Mesenteric fat pad (tissue), 1 donor: Measurements from ENCODE around the gene TTC39C. TPM values are rescaled to one million over a fixed set of nuclear protein-coding genes. Genes with fewer than 3 reads are reported as not detected.
"Not testable (repeated sequence)": the region's sequence is repeated elsewhere in the genome, so short reads cannot be mapped to it uniquely, and the experiment has no call there.

ENCODE experiments used
- DNase-seq: peaks from one replicate; pipeline ENCODE4 v3.0.0-alpha.2; 2020; ENCODE audit warnings: low spot score
- total RNA-seq: library from RNA; stranded (reverse); fragmentation: NEBNext Ultra II Directional; extraction: Animal tissue kit (Norgen Biotek cat#: 25700); gene quantifications from one replicate; pipeline ENCODE4 v1.2.1, GENCODE V29; 2021
- donor health status: DM: yes; HTN: yes; CAD: no.

Gene TTC39C
- total RNA-seq, 1 donor from 2014 or later = 46.7 TPM

DNA sequence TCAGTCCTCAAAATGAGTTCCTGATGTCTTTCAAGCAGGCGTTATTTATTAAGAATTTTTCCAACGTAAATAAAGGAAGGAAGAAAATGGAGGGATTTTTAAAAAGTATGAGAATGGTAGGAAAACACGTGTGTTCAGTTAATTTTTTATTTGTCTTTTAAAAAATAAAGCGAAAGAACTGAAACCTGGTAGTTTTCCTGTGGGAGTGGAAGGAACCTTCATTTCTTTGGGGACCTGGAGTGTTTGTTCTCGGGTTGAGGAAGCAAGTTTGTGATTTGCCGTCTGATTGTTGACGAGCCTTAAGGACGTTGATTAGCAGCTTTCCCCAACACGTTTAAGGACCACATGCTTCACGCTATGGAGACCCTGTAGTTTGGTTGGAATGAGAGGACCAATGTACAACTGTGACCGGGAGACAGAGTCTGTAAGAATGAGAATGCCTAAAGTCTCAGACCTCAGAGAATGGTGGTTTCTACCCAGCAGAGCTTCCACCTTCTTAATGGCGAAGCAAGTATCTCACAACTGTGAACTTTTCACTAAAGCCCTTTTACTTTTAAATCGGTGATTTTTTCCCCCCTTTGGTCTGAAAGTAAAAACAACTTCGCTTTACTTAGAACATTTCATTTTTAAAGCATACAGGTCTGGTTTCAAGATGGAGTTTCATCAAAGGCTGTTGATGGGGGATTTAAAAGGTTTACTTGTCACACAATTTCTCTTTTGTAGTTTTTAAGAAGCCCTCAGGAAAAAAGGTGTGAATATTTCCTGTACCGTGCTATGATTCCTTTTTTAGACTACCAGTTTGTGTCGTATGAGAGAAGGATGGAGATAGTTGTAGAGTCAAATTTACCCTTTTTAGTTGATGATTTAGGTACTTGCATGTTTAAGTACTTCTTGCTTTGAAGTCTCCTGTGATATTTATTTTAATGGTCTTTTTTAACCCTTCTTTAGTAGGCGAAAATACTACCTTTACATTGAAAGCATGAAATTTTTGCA lies 1.4 kb downstream of the TTC39C start:
- no peak for DNase-seq

DNA sequence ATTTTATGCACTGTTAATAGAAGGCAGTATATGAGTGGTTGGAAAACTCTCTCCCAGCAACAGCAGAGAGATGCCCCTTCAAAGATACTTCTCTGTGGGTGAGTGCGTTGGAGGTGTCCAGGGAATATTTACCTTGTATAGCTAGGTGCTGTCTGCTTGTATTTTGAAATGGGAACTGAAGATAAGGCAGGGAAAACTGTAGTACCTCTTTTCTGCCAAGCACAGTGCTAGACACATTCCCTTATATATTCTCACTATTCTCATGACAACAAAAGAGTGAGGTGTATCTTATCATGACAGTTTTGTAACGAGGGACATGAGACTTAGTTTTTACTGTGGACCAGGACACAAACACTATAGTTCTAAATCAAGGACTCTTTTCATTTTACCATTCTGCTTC lies 2.1 kb downstream of the TTC39C start:
- DNase-seq = no peak

DNA sequence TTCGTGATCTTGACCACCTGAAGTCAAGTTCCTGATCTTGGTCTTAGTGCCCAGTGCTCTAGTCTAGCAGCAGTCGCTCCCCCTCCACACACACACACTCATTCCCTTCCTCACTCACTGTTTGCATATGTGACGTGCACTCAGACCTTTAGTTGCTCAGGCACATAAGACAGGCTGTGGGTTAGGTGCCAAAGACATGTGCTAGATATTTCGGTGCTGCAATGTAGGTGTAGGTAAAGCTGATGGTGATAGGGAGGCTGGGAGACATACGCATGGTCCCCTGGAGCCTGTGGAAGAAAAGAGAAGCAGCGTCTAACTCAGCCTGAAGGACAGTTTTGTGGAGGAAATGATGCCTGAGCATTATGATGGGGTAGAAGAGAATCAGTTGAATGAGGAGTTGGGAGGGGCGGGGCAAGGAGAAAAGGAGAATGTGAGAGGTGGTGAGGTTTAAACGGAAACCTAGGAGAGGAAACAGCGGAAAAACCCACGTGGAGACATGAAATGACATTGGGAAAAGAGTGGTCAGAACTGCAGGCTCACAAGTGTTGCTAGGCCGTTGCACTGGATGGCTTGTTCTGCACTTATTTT lies 3.8 kb downstream of the TTC39C start:
- no peak for DNase-seq

DNA sequence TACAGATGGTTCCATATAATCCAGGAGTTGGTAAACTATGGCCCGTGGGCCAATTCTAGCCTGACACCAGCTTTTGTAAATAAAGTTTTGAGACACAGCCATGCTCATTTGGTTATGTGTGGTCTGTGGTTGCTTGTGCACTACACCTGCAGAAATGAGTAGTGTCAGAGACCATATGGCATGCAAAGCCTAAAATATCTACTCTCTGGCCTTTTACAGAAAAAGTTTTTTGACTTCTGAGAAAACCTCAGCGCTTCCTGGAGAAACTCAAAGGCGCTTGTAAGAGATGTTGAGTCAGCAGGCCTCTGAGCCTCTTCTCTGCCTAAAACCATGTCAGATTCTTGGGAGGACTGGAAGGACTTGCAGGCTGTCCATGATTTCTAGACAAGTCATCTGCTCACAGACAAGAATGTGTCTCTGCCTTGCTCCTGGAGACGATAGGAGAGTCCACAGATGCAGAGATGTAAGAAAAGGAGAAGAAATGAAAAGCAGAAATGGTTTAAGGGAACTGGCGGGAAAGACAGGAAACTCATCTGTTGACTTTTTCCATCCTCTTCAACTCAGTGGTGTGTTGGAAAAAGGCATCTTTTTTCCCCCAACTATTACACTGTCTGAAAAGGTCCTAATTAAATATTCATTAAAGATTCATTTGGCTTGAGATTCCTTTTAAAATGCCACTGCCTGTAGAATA lies 5.2 kb downstream of the TTC39C start:
- no peak for DNase-seq

DNA sequence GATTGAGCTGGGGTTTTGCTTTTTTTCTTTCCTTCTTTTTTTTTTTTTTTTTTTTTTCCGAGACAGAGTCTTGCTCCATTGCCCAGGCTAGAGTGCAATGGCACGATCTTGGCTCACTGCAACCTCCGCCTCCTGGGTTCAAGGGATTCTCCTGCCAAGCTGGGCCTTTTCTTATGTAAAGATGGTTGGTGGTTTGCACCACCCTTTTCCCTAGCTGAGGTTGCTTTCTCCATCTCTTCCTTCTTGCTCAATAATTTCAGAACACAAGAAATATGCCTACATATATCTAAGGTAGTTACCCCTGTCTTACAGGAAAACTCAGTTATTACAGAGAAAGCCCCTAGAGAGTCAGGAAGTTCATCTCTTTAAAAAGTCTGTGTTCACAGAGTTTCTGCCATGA lies 7.0 kb downstream of the TTC39C start:
- no peak for DNase-seq

DNA sequence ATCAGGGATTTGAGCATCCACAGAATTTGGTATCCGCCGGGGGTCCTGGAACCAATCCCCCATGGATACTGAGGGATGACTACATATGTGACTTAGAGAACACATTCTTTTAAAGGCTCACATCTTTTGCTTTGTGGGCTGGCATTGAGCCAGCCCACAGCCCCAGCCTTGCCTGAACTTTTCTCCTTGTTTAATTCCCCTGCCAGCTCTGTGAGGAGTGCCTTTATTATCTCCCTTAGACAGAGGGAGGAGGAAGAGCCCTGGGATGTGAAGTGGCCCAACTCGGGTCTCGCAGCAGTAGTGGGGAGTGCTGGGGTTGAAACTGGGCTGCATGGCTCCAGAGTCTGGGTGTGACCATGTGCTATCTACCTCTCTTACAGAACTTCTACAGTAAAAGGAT lies 7.6 kb downstream of the TTC39C start:
- no peak for DNase-seq

DNA sequence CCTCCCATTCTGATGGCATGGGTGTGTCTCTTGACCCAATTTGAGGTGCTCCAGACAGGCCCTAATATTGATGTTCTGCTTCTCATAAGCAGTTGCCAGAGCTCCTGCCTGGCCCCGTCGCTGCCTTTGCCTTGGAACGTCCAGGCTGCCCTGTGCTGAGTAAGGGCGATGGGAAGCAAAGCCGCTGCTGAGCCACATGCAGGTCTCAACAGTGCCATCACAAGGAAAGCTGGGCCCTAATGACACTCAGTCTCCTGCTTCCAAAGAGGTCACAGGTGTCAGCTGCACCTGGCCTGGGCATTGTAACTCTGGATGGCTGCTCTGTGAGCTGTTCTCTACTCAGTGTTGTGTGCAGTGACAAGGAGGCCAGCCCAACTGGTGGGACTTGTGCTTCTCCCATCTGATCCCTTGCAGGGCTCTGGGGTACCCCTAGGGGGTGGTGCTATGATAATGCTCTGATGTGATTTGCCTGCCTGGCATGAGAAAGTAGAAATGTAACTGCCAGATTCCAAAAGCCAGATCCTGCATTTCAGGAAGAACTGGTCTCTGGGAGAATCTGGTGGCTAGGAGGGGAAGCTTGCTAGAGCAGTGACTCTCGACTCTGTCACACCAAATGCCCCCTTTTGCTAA lies 8.7 kb downstream of the TTC39C start:
- DNase-seq = no peak

DNA sequence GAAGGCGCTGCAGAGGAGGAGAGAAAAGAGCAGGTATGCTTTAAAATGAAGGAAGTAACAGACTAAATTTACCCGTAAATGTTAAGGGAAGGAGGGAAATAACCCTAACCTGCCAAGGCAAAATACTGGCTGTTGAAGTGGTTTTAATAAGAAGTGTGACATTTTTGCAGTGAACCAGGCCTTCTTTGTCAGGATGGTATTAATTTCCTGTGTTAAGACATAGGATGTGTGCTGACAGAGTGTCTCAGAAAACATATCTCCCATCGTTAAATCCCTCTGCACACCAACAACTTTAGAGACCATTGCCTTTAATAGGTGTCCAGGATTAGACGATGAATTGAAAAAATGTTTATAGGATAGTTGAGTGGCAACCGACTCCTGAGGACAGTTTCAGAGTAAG lies 9.9 kb downstream of the TTC39C start:
- DNase-seq = no peak

DNA sequence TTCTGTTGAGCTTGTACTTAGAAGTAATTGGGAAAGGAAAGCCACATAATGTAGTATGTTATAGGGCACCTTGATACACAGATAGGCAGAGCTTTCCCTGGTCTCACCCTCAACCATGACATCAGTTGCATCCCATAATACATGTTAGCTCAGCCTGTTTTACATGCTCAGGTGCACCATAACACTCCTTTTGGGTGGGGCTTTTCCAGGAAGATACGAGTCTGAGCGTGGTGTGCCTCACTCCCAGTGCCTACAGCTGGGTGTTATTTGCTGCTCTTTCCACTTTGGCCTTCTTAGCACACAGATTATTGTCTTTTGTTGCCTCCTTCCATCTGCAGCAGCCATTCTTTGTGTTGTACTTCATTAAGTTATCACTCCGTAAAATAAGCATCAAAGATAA lies 11.9 kb downstream of the TTC39C start:
- no peak for DNase-seq

DNA sequence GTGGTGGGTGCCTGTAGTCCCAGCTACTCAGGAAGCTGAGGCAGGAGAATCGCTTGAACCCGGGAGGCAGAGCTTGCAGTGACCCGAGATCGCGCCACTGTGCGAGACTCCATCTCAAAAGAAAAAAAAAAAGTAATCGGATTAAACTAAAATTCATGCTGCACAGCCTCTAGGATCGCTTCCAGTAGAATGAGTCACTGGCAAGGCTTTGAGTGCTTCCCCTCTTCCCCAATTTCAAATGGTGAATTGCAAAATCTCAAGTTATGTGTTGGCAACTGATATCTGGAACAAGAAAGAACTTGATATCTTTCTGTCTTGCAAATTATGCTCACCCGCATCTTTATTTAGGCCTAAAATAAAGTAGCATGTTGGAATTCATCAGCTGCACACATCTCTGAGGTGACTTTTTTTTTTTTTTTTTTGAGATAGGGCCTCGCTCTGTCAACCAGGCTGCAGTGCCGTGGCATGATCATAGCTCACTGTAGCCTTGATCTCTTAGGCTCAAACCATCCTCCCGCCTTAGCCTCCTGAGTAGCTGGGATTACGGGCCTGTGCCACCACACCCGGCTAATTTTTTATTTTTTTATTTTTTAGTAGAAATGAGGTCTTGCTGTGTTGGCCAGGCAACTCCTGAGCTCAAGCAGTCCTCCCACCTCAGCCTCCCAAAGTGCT lies 12.7 kb downstream of the TTC39C start:
- DNase-seq = no peak

DNA sequence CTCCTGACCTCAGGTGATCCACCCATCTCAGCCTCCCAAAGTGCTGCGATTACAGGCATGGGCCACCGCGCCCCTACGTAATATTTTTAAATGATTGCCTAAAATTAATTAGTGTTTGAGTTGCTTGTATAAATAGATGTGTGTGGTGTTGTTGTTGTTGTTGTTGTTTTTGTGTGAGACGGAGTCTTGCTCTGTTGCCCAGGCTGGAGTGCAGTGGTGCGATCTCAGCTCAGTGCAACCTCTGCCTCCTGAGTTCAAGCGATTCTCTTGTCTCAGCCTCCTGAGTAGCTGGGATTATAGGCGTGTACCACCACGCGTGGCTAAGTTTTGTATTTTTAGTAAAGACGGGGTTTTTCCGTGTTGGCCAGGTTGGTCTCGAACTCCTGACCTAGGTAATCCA lies 14.4 kb downstream of the TTC39C start:
- not testable (repeated sequence) for DNase-seq

DNA sequence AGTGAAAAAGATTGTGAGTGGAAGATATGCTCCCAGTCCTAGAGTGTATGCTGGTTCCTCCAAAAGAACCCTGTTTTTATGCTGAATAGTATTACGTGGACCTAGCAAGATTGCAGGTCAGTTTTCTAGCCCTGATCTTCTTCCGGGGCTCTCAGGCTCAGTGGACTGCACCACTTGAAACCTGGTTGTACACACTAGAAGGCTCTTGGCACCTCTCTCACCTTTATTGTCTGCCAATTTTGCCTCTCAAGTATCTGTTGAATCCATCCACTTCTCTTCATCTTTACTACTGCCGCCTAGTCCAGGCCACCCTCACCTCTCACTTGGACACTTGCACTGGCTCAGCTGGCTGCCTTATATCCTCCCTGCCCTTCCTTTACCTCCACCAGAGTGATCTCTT lies 16.8 kb downstream of the TTC39C start:
- DNase-seq = no peak

DNA sequence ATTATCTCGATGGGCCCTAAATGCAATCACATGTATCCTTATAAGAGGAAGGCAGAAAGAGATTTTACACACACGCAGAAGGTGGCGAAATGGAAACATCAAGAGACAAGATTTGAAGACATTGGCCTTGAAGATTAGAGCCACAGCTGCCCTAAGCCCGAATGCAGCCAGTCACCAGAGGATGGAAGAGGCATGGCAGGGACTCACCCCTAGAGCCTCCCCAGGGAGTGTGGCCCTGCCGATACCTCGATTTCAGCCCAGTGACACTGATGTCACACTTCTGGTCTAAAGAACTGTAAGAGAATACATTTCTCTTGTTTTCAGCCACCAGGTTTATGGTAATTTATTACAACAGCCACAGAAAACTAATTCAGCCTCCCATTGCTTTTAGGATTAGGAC lies 17.4 kb downstream of the TTC39C start:
- DNase-seq = no peak

DNA sequence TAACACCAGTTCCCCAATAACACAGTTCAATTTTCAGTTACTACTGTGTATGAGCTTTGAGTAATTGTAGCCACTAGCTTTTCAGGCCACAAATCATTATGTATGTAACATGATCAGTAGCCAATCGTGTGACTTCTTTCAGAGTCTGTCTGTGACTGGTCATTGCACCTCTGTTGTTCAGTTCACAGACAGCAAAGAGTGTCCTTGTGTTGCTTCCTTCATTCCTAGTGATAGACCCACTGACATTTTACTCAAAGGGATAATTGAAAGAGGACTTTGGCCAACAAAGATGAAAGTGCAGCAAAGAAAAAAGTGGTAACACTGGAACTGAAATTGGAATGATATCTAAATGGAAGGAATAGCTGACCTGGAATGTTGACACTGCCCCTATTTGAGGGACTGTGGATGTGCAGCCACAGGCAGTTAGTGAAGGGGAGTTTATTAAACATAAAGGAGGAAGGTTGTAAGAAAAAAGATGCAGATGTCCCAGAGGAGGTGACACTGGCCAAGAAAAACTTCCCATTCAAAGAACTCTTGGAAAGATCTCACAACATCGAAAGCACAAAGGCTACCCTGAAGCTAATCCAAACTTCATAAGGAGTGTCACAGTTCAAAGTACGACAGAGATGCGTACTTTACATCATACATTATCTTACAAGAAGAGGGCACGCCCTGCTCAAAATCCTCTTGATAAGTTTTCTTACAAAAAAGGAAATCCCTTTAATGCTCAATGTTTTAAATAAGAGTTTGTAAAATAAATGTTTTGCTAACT lies 19.3 kb downstream of the TTC39C start:
- DNase-seq = no peak

DNA sequence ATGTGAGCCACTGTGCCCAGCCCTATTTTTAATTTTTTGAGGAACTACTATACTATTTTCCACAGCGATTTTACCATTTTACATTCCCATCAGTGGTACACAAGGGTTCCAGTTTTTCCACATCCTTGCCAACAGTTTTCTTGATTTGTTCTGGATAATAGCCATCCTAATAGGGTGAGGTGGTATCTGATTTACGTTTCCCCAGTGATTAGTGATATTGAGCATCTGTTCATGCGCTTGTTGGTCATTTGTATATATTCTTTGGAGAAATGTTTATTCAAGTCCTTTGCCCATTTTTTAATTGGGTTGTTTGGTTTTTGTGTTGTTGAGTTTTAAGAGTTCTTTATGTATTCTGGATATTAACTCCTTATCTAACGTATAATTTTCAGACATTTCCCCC lies 20.8 kb downstream of the TTC39C start:
- DNase-seq = no peak

DNA sequence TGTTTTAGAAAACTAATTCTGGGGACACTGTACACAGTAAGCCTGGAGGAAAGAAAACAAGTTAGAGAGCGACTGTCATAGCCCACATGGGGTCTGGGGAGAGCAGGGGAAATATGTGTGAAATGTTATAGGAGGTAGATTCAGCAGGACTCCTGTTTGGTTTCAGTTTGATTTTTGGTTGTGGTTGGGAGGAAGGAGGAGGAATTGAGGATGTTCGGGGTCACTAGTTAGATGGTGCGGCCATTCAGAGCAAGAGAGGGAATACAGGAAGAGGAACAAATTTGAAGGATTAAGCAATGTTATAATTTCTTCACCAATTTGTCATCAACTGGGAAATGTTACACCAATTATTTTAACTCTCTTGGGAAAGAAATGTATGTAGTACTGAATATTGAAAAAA lies 25.1 kb downstream of the TTC39C start:
- no peak for DNase-seq

DNA sequence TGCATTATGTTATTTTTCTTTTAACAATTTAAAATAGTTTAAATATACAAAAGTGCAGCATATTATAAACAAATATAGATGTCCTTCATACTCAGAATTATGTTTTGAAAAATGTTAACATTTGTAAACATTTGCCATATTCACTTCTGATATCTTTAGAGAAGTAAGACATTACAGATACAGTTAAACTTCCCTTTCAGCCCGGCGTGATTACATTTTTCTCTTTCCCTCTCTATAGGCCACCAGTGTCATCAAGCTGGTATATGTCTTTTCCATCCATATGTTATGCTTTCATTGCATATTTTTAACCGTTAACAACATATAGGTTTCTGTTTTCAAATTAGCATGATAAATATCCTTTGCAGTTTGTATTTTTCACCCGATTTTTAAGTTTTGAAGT lies 27.1 kb downstream of the TTC39C start:
- DNase-seq = no peak

DNA sequence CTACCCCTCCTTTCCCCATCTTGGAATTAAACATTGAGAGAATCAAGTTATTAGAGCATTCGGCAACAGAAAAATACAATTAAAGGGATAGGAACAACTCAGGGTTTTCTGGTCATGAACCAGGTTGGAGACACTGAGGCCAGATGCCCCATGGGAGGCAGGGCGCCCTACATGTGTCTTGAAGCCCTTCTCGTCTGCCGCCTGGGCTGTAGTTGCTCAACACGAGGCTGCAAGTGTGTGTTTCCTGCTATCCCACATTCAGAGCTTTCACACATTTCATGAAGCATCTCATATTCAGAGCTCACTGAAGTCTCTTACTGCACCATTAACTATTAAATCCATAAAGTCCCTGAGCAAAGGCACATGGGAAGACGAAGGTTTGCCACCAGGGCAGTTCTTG lies 28.8 kb downstream of the TTC39C start:
- DNase-seq = no peak

DNA sequence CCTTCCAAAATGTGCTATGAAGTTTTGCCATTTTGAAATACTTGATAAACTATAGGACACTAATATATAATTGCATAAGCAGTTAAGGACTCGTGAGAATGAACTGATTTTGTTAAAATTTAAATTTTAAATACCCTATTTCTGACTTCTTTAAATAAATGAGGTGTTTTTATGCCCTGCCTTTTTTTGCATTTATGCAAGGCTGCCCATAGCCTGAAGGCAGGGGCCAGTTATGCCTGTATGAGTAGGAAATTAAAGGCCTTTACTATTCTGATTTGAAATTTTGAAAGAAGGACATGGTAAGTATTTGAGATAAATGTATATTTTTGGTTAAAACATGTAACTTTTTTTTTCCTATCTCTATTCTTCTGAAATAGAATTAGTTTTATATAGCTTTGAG lies 33.7 kb downstream of the TTC39C start:
- no peak for DNase-seq

DNA sequence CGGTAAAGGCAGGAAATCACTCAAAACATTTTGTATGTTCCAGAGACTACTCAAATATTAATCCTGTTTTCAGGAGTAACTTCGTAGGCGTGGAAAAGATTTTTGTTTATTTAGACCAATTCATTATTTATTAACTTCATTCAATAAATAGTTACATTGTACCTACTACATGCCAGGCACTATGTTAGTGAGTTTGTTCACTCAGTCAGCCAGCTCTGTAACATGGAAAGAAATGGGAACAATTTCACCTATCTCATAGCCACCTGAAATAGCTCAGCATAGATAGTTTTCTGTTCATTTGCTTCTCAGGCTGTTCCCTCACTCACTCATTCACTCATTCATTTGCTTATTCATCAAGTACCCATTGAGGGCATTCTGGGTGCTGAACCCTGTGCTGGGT lies 34.6 kb downstream of the TTC39C start:
- DNase-seq = no peak
